ENCODE results near the gene SEC62.

DNA sequence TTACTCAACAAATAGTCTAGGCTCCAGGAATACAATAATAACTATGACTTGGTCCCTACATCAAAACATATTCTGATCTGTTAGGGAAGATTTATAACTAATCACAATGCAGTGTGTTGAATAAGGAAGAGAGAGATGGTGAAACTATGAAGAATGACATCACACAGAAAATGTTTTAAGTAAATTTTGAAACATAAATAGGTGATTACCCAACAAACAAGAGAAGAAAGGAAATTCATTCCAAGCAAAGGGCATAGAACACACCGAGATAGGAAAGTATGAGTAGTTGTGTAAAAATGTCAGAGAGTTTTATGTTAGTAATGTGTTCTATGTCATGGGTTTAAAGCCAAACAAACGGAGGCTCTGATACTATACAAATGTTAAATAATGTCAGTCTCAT, 13.4 kb downstream of the SEC62 start:
- TF ChIP-seq, protein P1, sequence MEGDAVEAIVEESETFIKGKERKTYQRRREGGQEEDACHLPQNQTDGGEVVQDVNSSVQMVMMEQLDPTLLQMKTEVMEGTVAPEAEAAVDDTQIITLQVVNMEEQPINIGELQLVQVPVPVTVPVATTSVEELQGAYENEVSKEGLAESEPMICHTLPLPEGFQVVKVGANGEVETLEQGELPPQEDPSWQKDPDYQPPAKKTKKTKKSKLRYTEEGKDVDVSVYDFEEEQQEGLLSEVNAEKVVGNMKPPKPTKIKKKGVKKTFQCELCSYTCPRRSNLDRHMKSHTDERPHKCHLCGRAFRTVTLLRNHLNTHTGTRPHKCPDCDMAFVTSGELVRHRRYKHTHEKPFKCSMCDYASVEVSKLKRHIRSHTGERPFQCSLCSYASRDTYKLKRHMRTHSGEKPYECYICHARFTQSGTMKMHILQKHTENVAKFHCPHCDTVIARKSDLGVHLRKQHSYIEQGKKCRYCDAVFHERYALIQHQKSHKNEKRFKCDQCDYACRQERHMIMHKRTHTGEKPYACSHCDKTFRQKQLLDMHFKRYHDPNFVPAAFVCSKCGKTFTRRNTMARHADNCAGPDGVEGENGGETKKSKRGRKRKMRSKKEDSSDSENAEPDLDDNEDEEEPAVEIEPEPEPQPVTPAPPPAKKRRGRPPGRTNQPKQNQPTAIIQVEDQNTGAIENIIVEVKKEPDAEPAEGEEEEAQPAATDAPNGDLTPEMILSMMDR (IDR thresholded peaks at IDR 0.05; ENCODE audit: low read length), result no peak
- no peak for TF ChIP-seq EZH2 (optimal IDR thresholded peaks at IDR 0.05; ENCODE audit: low read depth, low read length)
- TF ChIP-seq EZH2phosphoT487 (IDR thresholded peaks at IDR 0.05; ENCODE audit: low read length), result no peak

Measured in MM.1S (cell line).